ENCODE measurements around the gene TAC4.

- TF ChIP-seq CTCF (IDR thresholded peaks at IDR 0.05; ENCODE audit: insufficient read depth, low read length) (no peak), GABPA (IDR thresholded peaks at IDR 0.05; ENCODE audit: low read depth) (no peak), REST (IDR thresholded peaks at IDR 0.05; ENCODE audit: insufficient replicate concordance, low read depth) (no peak), POLR2AphosphoS5 (IDR thresholded peaks at IDR 0.05; ENCODE audit: low read depth) (no peak), SPI1 (IDR thresholded peaks at IDR 0.05; ENCODE audit: borderline replicate concordance, low read depth) (no peak)
Measured at GRCh38 chr17:49846938-49847712, 744 bp downstream of the TAC4 start.

All from HL-60 (cell line).